Esophagus squamous epithelium (tissue), 5 donors: ENCODE measurements around the gene ARSA. TPM values are rescaled to one million over a fixed set of nuclear protein-coding genes. Genes with fewer than 3 reads are reported as not detected.

Experiments used
- DNase-seq: peaks from one replicate; lab custom pipeline; 2025; lab: John Stamatoyannopoulos, UW
- H3K27ac ChIP-seq, 4 donors: fragments of 200-600 bp; sonication (generic); one replicate each; pipeline ENCODE4 v1.5.1; 2016 to 2019; ENCODE audit warnings: mild to moderate bottlenecking in 1 of 4
- H3K27me3 ChIP-seq, 4 donors: fragments of 200-600 bp; sonication (generic); 1 replicate in 3 of 4; 2 replicates in 1 of 4; pipeline versions ENCODE4 v1.5.1 to v1.6.0; 2017 to 2021; ENCODE audit warnings: antibody characterized with exemption in 1 of 4
- H3K36me3 ChIP-seq, 3 donors: fragments of 200-600 bp; sonication (generic); one replicate each; pipeline ENCODE4 v1.5.1; 2016 to 2019
- H3K4me1 ChIP-seq, 3 donors: fragments of 200-600 bp; sonication (generic); one replicate each; pipeline ENCODE4 v1.5.1; 2017 to 2019
- H3K4me3 ChIP-seq, 4 donors: fragments of 200-600 bp; sonication (generic); 1 replicate in 3 of 4; 2 replicates in 1 of 4; pipeline ENCODE4 v1.5.1; 2016 to 2019; ENCODE audit warnings: mild to moderate bottlenecking in 2 of 4, moderate library complexity in 1 of 4
- H3K9me3 ChIP-seq, 3 donors: fragments of 200-600 bp; sonication (generic); one replicate each; pipeline ENCODE4 v1.5.1; 2016 to 2019
- POLR2A ChIP-seq, 4 donors: fragments of 450-650 bp; IDR thresholded peaks; one replicate each; pipeline ENCODE4 v1.6.1; 2017; ENCODE audit warnings: antibody characterized with exemption in 4 of 4, mild to moderate bottlenecking in 4 of 4, moderate library complexity in 3 of 4
- WGBS, 2 donors: methylation state at CpG; one replicate each; pipeline ENCODE4 v1.1.5; 2018; 5-methylcytosine and 5-hydroxymethylcytosine counted together
- intact Hi-C: fragments of 100-400 bp; cut with DNase I; formaldehyde crosslinking; loops from one replicate; pipeline ENCODE4 v1.15.0; 2022
- total RNA-seq, 4 donors: library from RNA; depleted of rRNA; stranded (reverse); fragments of >200 nt; gene quantifications; one replicate each; pipeline ENCODE4 v1.1.0, GENCODE V29; 2016
- TF ChIP-seq, protein P1 (sequence below), 6 experiments: fragments of 450-650 bp in 4 of 6; fragments of 200-600 bp in 2 of 6; sonication (generic) in 2 of 6; IDR thresholded peaks; one replicate each; pipeline ENCODE4 v1.5.1; 2016 to 2019; ENCODE audit warnings: antibody characterized with exemption in 6 of 6, mild to moderate bottlenecking in 4 of 6, moderate library complexity in 4 of 6
- donor health status: DM: yes; HTN: yes; CAD: no.

Gene ARSA
- total RNA-seq, 4 donors from 2014 or later = 18.7 to 47.0 (median 28.6) TPM

DNA sequence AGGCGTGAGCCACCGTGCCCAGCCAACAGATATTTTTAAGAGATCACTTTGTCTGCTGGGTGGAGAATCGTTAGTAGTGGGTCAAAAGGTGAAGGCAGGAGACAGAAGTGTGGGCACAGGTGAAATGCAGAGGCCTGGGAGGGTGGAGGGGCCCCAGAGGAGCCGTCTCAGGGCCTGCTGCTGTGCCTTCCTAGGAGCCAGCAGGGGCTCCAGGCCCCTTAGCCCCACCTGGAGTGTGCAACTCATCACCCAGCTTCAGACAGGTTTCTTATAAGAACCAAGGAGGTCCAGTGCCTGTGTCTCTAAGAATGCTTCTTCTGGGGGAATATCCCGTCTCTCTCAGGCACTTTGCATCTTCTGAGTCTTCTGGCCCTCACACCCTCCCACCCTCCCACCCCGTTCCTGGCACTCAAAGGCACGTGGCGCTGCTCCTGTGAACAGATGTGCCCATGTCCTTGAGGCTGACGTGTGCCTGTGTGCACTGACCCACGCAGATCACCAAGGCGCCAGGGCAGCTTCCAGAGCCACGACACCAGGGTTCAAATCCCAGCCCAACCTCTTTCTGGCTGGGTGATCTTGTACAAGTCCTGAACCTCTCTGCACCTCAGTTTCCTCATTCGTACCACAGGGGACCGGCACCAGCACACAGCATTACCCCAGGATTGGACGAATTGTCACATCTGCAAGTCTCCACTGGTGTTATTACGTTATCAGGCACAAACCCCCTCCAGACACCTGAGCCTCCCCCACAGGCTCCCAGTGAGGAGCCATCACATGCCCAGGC, 3.4 kb downstream of the ARSA start:
- Histone ChIP-seq H3K27ac (no peak overlapping the region), H3K9me3 (no peaks in the 10 kb centered on the region), H3K4me3 (no peak overlapping the region), H3K36me3 (peaks cover 4 to 24% (median 14%) of the 10 kb centered on the region in 3 donors), H3K4me1 (peaks cover 39 to 66% (median 41%) of the 10 kb centered on the region in 3 donors), H3K27me3 (peaks cover 0 to 15% (median 0%) of the 10 kb centered on the region in 4 donors)
- WGBS, 2 donors = 77 to 90% methylated on average over 9 to 11 of the region's 16 CpGs
- TF ChIP-seq POLR2A (IDR thresholded peaks at IDR 0.05) = no peak
- TF ChIP-seq, protein P1, sequence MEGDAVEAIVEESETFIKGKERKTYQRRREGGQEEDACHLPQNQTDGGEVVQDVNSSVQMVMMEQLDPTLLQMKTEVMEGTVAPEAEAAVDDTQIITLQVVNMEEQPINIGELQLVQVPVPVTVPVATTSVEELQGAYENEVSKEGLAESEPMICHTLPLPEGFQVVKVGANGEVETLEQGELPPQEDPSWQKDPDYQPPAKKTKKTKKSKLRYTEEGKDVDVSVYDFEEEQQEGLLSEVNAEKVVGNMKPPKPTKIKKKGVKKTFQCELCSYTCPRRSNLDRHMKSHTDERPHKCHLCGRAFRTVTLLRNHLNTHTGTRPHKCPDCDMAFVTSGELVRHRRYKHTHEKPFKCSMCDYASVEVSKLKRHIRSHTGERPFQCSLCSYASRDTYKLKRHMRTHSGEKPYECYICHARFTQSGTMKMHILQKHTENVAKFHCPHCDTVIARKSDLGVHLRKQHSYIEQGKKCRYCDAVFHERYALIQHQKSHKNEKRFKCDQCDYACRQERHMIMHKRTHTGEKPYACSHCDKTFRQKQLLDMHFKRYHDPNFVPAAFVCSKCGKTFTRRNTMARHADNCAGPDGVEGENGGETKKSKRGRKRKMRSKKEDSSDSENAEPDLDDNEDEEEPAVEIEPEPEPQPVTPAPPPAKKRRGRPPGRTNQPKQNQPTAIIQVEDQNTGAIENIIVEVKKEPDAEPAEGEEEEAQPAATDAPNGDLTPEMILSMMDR (IDR thresholded peaks at IDR 0.05) = no peak
- no peak for DNase-seq
- intact Hi-C loops = no loop called here

DNA sequence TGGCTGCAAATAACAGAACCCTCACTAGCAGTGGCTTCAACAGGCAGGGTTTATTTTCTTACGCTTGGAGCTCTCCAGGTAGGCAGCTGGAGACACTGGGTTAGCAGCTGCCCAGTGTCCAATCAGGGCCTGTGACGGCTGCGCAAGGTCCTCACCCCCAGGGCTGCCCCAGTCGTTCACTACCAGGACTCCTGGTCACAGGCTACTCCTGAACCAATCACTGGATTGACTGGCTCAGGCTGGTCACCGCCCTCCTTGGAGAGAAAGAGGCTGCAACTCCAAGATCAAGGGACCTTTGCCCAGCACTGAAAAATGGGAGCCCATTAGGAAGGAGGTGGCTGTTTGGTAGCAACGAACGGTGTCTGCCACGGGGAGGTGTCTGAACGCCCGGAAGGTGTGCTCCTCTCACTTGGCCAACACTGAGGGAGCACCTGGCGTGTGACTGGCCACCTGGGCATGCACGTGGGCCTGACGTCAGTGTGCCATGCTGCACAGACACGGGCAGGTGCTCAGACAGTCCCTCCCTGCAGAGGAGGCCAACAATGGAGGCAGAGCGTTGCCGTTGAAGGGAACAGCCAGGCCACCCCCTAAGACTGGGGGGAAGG, 5.1 kb downstream of the ARSA start:
- DNase-seq = no peak
- WGBS, 2 donors = 60 to 61% methylated on average over 6 to 9 of the region's 16 CpGs
- H3K4me1 ChIP-seq = peaks cover 36 to 56% (median 36%) of the 10 kb centered on the region in 3 donors
- peak overlapping the region in 2 of 4 donors; percentile 32 to 54 for H3K4me3 ChIP-seq
- intact Hi-C loops = no loop called here
- TF ChIP-seq POLR2A (IDR thresholded peaks at IDR 0.05) = peak in 2 of 4 donors; percentile 31 to 41
- TF ChIP-seq, protein P1 (IDR thresholded peaks at IDR 0.05) = peak in 2 of 6 experiments; percentile 12 to 15
- no peaks in the 10 kb centered on the region for H3K9me3 ChIP-seq
- peaks cover 0 to 15% (median 0%) of the 10 kb centered on the region in 4 donors for H3K27me3 ChIP-seq
- H3K27ac ChIP-seq = peak overlapping the region; percentile 84 to 91 (median 88)
- peaks cover 4 to 24% (median 14%) of the 10 kb centered on the region in 3 donors for H3K36me3 ChIP-seq

DNA sequence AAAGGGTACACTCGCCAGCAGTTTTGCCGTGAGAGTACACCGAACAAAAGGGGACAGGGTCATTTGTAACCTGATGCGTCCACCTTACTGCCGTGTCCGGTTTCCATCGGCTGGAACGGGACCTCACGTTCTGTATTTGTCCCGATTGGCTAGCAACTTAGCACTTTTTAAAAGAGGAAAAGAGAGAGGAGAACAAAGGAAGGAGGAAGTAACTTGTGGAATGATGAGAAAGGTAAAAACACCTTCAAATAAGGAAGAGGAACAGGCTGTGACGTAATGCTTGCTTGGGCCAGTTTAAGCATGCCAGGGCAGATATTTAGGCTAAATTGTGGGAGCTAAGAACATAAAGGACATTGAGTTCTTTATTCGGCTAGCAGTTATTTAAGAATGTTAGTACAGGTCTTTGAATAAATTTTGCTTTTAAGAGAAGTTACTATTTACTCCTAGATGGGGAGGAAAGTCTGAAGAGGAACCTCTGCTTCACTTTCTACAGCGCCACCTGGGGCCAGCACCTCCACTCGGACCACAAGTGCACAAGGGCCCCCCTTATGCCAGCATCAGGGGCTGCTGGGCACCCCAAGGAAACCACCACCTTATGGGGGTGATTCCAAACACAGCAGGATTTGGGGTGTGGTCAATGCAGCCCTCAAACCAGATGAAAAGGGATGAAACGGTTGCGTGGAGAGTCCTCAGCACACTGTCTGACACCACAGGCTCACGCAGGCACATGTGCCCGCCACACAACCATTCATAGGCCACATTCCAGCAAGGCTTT, 5.8 kb downstream of the ARSA start:
- DNase-seq = no peak
- intact Hi-C loops = no loop called here
- peaks cover 4 to 24% (median 14%) of the 10 kb centered on the region in 3 donors for H3K36me3 ChIP-seq
- H3K27me3 ChIP-seq = peaks cover 0 to 15% (median 0%) of the 10 kb centered on the region in 4 donors
- peaks cover 29 to 49% (median 33%) of the 10 kb centered on the region in 3 donors for H3K4me1 ChIP-seq
- 2 to 12% methylated on average over 14 of the region's 18 CpGs for WGBS, 2 donors
- H3K27ac ChIP-seq = peak overlapping the region; percentile 84 to 91 (median 88)
- no peak for TF ChIP-seq POLR2A (IDR thresholded peaks at IDR 0.05)
- TF ChIP-seq, protein P1 (IDR thresholded peaks at IDR 0.05) = peak in 3 of 6 experiments; percentile 16 to 34 (median 27)
- H3K4me3 ChIP-seq = peak overlapping the region; percentile 13 to 54 (median 35)
- H3K9me3 ChIP-seq = no peaks in the 10 kb centered on the region

DNA sequence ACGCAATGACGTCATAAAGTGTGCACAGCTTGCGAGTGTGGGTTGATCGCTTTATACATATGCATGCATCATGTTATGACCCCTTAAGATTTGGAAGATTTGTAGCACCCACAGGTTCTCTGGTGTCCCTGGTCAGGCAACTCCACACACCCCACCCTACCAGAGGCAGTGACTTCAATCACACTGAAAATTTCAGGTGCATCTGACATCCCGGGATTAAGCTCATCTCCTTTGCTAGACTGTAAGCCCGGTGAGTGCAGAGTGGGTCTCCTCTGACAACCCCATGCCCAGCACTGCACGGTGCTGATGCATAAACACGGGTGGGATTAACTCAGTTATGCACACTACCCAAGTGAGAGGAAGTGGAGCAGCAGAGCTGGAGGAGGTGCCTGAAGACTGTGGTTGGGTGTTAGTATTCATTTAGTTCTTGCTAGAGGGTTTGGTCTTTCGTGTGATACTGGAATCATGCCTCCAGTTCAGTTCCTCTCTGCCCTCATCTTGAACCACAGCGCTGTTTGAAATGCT, 6.5 kb downstream of the ARSA start:
- H3K27ac ChIP-seq = peak overlapping the region; percentile 84 to 91 (median 88)
- H3K36me3 ChIP-seq = peaks cover 4 to 23% (median 14%) of the 10 kb centered on the region in 3 donors
- H3K4me3 ChIP-seq = peak overlapping the region; percentile 13 to 54 (median 35)
- no peaks in the 10 kb centered on the region for H3K9me3 ChIP-seq
- intact Hi-C loops = no loop called here
- TF ChIP-seq, protein P1 (IDR thresholded peaks at IDR 0.05) = no peak
- peak in 1 of 4 donors; percentile 40 for TF ChIP-seq POLR2A (IDR thresholded peaks at IDR 0.05)
- peaks cover 0 to 15% (median 0%) of the 10 kb centered on the region in 4 donors for H3K27me3 ChIP-seq
- H3K4me1 ChIP-seq = peaks cover 22 to 42% (median 26%) of the 10 kb centered on the region in 3 donors
- DNase-seq = no peak
- WGBS, 2 donors = 11% methylated on average over 9 to 10 of the region's 10 CpGs
